Measurements from ENCODE around the gene SYT1.

DNA sequence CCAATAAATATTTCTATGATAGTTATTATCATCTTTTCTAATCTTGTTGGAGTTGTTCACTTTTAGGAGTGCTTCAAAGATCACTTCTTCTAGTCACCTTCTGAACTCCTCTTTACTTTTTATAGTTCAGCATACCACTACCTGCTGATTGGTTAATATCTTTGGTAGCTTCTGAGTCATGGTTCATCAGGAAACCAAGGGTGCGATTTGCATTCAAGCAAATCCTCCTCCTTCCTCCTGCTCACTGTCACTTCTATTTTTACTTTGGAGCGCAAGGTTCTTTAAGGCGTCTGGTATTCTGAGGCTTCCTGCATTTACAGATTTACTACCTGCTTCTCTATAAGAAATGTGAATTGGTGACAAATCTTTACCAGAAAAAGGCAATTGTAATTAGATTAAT lies 24.0 kb downstream of the SYT1 start:
- TF ChIP-seq, protein P1, sequence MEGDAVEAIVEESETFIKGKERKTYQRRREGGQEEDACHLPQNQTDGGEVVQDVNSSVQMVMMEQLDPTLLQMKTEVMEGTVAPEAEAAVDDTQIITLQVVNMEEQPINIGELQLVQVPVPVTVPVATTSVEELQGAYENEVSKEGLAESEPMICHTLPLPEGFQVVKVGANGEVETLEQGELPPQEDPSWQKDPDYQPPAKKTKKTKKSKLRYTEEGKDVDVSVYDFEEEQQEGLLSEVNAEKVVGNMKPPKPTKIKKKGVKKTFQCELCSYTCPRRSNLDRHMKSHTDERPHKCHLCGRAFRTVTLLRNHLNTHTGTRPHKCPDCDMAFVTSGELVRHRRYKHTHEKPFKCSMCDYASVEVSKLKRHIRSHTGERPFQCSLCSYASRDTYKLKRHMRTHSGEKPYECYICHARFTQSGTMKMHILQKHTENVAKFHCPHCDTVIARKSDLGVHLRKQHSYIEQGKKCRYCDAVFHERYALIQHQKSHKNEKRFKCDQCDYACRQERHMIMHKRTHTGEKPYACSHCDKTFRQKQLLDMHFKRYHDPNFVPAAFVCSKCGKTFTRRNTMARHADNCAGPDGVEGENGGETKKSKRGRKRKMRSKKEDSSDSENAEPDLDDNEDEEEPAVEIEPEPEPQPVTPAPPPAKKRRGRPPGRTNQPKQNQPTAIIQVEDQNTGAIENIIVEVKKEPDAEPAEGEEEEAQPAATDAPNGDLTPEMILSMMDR (IDR thresholded peaks at IDR 0.05): no peak
- no peak for TF ChIP-seq POLR2A (IDR thresholded peaks at IDR 0.05)

Measured in uterus (tissue), 2 donors.